ENCODE results near the gene NAV2.
"Not testable (repeated sequence)": the region's sequence is repeated elsewhere in the genome, so short reads cannot be mapped to it uniquely, and the experiment has no call there.

Gene NAV2

DNA sequence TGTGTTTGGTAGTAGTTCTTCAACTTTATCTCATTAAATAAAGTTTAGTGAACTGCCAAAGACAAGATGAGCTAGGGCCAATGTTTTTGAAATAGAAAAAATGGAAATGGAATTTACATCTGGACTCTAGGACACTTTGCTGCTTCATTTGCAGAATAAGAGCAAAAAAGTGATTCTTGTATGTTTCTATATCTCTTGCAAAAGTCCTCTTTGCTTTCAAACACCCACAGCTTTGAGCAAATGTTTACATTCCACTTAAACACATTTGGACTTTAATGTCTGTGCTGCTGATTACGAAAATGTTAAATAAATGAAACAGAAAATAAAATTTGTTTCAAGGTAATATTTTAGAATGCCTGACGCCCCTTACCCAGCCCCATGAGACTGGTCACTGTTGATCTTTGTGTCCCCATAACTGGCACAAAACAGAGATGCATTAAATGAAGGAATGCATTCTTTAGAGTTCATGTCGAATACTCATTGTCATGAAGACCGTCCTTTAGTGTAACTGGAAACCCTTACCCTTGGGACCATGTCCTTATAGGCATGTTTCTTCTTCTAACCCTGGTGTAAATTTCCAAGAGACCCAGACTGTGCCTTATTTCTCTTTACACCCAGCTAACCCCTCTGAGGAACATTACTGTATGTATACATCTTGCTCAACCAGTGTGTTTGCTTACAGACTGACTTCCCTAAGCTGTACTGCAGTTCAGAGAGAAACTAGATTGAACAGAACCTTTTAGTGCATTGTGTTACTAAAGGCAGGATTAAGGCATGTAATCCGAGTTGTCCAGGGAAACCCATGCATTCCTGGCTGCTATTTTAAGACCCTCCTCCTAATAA is 199.7 kb downstream of the NAV2 start:
- no peak for DNase-seq

DNA sequence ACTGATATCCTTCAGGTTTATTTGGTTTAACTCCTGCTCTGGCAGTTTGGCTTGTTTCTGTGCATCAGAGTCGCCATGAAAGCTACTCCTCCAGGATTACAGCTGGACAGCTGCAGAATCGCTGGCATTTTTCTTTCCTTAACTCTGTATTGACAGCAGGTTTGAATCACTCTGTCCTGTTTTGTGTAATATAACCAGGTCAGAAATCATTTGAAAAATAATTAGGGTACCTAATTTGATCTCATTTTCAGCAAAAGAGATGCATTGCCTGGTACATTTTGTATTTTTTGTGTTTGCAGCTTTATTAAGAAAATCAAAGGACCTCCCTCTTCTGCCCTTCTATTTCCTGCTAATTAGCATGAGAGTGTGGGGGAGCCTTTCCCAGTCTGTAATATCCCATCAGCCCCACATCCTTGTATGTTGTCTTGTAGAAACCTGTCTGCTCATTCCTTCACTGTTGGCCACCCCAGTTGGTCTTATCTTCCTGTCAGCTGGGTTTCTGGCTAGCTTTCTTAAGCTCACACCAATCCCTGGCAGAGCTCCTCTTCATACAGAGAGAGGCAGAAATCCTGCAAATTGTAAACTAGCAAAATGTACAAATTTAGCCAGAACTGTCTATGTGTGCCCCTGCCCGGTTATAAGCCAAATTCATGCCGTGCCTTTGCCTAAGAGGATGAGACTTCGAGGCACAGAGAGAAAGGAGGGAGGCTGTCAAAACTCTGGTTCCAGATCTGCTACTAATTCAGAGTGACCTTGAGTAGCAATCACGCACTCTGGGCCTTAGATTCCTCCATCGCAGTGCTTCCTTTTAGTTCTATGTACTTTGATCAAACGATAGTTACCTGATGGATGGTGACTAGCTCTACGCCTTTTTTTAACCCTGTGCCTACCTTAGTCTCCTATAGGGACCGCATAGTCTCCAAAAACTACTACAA is 200.6 kb downstream of the NAV2 start:
- no peak for DNase-seq

DNA sequence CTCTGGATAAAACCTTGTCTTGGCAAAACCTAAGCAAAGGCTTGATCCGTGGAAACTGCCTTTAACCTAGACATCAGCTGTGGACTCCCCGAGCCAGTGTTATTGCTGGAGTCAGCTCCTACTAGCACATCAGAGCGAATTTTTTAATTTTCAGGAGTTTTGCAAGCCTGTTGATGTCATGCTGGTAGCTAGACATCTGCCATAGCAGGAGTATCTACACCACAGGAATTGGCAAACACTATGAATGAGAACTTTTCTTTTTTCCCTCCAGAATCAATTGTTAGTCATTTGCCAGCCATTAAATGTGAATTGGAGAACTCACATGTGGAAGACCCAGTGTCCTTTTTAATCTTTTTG is 201.2 kb downstream of the NAV2 start:
- no peak for DNase-seq

DNA sequence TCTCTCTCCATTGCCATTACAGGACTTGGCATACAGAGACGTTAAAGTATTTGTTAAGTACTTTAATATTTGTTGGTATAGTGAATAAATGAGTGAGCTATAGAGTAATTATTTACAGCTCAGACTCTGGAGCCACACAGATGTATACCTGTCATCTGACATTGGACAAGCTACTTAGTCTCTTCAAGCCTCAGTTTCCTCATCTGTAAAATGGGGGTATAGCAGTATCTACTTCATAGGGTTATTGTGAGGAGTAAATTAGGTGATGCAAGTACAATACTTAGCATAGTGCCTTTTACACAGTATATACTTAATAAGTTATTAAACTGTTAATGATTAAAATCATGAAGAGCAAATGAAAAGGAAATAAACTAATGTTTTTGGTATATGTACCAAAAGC is 203.2 kb downstream of the NAV2 start:
- DNase-seq, result no peak

DNA sequence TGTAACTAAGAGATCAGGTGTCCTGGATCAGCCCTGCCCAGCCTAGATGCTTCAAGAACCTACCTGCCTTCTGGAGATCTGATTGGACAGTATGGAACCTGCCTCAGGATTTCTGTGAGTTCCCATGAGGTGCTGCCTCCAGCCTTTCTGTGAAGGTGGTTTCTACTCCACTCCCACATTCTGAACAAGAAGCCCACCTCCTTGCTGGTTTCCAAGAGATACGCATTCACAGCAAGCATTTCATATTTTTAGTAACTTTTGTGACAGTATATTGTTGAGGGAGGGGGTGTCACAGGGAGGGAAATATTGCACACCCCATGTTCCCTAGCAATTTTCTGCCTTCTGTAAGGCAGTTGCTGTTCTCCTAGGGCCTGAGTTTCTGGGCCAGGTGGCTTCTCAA is 204.4 kb downstream of the NAV2 start:
- no peak for DNase-seq

DNA sequence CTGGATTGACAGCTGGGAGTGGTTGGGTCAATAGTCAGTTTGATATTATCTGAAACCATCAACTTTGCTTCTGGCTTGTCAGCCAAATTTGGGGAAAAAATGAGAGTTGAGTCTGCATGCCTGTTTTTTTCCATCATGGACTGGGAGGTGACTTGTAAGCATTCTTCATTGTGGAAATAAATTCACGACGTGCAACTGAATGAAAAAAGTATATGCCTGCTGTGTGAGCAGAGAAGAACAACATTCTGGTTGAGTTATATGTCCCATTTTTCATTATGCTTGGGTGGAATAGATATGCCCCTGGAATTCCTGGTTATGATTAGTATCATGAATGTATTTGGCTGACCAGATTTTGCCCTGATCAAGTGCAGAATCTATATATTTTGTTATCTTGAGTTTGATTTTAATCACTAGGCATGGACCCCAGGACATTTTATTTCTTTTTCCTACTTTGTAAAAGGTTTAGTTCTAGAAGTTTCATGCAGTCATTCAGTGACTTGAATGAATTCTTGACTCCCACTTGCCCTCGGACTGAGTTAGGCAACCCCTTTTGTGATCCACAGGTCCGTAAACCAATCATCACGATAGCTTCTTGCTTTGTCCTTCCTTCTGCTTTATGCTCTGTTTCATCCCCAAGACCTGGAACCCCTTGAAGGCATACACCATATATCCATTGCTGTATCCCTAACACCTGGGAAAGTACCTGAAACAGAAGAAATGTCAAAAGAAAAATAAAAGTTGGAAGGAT is 205.8 kb downstream of the NAV2 start:
- no peak for DNase-seq

DNA sequence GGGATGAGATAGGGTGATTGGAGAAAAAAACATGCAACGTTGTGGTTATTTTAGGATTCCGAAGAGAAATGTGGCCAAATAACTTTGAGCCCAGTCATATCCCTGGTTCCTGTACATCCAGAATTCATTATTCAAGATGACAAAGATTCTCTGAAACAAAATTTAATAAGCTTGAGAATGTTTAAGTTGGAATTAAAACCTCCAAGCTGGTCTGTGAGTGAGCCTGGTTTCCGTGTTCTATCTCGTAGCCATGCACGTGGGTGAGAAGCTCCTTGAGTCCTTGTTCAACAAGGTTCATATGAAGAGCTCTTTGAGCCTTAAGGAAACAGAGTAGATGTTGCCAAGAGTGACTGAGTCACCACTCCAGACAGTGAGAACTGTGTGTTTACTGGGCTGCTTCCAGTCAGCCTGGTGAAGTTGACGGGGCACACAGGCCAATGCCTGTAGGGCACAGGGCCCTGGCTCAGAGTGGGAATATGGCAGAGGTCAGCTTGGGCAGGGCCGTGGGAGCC is 206.5 kb downstream of the NAV2 start:
- DNase-seq, result no peak

DNA sequence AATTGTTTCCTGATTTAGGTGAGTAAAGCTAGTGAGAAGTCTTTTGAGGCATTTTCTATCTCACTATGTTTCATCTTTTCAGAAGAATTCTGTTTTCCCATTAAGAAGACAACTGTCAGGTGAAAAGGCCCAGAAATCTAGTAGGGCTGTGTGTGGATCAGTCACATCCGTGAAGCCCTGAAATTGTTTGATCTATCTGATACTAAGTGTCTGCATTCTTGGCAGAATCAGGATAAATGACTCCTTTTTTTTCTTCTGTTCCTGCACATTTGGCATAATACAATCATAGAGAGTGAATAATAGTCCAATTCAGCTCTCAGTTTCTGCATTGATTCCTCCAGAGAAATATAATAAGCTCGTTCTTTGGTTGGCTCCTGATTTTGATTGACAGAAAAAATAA is 208.3 kb downstream of the NAV2 start:
- no peak for DNase-seq

DNA sequence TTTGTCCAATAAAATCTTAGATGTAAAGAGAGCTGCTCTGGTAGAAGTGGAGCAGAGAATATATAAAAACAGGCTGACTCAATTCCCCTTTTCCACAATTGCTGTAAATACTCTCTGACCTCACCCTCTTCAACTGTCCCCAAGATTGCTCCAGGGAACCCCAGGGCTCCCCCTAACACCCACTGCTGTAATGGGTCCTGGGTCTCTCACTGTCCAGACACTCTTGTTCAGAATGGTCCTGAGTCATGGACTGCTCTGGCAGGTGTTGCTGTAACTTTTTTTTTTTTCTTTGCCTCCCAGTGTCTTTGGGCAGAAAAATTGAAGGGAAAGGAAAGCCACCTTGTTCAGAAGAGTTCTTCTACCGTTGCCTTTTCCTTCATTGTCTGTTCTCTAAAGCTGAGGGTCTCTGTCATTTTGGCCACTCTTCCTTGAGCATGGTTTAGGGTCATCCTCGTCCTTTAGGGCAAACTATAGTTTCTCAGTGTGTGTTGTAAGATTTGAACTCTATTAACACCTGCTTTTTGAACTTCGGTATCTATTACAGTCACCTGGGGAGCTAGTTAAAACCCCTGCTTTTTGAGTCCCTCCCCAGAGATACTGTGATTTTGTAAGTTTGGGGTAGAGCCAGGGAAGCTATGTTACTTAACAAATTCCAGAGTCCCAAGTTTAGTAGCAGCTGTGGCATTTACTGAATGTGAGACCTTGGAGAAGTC is 209.5 kb downstream of the NAV2 start:
- DNase-seq, result no peak

DNA sequence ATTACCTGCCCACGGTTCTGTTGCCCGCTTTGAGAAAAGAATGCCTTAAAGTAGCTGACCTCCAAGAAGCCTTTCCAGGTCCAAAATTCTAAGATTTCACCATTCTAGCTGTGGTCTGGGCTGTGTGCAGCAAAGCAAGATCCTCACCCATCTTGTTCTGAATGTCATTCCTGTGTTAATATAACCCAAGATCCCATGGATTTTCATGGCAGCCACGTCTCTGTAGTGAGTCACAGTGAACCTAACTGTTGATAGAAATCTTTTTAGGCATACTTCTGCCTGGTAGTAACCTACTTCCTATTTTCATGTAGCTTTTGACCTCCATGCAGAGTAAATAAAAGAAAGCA is 210.0 kb downstream of the NAV2 start:
- no peak for DNase-seq

DNA sequence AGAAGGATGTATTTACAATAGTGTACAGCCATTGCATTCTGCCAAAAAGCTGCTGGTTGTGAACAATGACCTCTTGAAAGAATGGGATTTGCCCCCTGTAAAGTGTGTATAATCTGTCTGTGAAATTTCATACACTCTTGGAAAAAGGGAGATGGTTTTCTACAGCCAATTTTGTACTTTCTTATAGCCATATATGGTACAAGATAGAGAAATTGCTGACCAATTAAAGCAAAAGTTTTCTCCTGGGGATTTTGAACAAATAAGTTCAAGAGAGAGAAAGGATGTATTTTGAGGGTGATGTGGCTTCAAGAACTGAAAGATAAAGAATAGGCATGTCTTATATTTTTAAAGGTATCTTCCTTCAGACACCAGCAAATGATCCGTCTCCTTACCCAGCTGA is 211.0 kb downstream of the NAV2 start:
- no peak for DNase-seq

DNA sequence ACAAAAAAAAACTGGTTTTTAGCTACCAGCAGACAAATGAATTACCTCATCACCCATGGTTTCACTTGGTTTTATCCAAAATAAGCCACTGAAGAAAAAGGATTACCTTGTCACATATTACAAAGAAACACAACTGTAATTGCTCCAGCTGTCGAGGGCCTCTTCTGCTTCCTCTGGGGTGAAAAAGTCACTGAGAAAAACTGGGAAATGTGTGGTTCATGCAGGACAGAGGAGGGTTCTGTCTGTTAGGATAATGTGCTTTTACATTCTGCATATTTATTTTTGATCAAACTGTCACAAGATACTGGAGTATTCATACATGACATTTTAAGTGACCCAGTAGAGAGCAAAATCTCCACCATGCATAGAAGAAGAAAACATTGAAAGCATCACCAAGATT is 211.7 kb downstream of the NAV2 start:
- no peak for DNase-seq

DNA sequence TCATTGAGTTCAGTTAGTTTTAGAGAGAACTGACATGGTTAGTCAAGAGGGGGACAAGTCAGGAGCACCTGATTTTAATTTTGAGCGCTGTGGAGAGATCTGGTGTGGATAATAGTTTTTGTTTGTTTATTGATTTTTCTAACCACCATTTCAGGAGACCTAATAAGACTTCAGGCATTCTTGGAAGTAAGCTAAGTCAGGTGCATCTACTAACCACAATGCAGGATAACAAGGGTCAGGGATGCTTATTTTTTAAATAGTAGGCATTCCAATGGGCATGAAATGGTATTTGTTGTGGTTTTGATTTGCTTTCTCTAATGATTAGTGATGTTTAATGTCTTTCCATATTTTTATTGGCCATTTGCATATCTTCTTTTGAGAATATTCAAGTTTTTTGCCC is 212.1 kb downstream of the NAV2 start:
- DNase-seq, result no peak

DNA sequence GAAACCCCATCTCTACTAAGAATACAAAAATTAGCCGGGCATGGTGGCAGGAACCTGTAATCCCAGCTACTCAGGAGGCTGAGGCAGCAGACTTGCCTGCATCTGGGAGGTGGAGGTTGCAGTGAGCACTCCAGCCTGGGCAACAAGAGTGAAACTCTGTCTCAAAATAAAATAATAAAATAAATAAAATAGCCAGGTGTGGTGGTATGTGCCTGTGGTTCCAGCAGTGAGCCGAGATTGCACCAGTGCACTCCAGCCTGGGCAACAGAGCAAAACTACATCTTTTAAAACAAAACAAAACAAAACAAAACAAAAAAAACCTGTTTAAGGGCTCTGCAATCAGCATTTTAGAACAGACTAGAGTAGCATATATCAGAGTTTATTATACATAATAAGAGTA is 214.8 kb downstream of the NAV2 start:
- DNase-seq, result not testable (repeated sequence)

DNA sequence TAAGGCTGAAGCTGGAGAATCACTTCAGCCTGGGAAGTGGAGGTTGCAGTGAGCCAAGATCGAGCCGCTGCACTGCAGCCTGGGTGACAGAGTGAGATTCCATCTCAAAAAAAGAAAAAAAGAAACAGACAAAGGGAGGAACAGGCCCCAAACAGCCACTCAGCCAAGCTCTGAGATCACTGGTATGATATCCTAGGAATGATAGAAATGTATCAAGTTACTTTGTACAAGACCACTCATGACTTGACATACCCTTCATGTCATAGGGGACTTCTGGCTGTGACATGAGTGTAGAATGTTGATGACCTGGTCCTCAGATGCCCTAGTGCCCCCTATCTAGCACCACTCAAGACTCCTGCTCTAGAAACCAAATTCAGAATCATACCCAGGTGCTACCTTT is 216.5 kb downstream of the NAV2 start:
- DNase-seq, result no peak

DNA sequence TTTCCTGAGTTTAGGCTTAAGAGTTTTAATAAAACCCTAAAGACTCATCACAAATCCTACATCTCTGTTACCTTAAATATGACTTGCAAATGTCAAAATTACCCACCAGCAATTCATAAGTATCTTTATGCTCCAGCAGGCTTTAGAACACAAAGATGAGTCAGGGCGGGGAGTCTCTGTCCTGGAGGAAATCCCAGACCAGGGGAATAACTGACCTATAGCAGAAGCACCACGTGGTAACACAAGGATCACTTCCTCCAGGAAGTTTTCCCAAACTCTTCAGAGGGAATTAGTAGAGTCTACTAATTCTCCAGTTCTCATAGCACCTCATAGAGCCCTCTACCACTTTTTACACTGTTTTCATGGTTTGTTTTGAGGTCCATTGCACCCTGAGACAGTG is 217.0 kb downstream of the NAV2 start:
- no peak for DNase-seq

DNA sequence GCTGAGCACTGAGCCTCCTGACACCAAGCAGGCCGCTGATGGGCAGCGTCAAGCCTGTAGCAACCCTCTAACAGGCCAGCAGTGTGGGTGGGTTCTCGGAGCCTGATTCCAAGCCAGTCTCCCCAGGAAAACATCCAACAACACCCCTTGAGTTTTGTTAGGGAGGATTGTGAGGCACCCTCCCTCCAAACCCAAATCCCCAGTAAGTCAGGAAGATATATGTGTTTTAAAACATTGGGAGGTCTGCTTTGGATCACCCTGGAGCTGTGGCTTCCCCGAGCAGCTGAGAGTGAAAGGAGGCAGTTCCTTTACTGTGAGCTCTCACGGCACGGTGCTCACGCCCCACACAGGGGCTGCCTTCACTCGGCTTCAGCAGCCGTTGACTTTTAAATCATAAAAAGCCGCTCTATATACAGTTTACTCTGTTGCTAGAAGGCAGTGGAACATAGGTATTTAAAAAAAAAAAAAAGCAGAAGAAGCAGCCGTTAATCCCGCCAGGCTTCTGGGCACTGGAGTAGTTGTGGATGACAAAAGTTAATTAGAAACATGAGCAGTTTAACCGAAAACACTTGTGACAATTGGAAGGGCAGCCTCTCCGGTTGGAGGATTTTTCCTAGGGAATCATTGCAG is 218.6 kb downstream of the NAV2 start:
- no peak for DNase-seq

DNA sequence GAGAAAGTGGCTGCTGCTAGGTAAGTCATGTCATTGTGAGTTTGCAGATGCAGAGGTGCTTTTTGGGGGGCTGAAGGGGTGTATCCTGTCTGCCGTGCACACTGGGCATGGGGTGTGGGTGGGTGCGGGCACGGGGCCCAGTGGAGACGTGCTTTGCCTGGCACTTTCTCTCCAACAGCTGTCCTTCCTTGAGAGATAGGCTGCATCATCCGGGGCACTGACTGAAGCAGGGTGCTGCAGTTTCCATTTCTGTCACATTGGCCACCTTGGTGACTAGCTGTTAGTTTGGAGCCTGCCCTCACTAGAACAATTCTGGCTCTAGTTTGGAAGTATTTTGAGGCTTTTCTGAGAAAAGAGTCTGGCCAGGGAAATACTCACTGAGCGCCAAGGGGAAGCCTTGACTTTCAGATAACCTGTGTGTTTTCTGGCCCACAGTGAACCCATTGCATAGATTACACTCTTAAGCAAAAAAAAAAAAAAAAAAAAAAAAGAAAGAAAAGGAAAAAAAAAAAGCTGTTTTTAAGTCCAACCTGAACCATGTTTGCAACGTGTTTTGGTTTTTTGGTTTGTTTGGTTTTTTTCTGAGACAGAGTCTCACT is 219.2 kb downstream of the NAV2 start:
- no peak for DNase-seq

DNA sequence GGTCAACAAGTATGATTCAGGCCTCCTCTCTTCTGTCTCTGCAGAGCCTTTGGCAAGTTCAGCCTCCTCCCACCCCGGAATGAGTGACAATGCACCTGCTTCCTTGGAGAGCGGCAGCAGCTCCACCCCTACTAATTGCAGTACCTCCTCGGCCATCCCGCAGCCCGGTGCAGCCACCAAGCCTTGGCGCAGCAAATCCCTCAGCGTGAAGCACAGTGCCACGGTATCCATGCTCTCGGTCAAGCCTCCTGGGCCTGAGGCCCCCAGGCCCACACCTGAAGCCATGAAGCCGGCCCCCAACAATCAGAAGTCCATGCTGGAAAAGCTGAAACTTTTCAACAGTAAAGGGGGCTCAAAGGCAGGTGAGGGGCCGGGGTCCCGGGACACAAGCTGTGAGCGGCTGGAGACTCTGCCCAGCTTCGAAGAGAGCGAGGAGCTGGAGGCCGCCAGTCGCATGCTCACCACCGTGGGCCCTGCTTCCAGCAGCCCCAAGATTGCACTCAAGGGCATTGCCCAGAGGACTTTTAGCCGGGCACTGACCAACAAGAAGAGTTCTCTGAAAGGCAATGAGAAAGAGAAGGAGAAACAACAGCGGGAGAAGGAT is 220.6 kb downstream of the NAV2 start:
- no peak for DNase-seq

DNA sequence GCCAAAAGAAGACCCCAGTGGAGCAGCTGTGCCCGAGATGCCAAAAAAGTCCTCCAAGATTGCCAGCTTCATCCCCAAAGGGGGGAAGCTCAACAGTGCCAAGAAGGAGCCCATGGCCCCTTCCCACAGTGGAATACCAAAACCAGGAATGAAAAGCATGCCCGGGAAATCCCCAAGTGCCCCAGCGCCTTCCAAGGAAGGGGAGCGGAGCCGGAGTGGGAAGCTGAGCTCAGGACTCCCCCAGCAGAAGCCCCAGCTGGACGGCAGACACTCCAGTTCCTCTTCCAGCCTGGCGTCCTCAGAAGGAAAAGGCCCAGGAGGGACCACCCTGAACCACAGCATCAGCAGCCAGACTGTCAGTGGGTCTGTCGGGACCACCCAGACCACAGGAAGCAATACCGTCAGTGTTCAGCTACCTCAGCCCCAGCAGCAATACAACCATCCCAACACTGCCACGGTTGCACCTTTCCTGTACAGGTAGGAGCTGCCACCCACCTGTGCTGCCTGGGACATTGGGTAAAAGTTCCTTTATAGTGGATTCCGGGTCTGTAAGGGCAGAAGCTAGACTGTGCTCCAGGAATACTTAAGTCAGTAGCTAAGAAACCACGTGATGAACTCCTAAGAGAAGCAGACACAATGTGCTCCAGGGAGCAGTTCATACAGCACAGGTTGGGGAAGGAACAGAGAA is 221.3 kb downstream of the NAV2 start:
- DNase-seq, result no peak

DNA sequence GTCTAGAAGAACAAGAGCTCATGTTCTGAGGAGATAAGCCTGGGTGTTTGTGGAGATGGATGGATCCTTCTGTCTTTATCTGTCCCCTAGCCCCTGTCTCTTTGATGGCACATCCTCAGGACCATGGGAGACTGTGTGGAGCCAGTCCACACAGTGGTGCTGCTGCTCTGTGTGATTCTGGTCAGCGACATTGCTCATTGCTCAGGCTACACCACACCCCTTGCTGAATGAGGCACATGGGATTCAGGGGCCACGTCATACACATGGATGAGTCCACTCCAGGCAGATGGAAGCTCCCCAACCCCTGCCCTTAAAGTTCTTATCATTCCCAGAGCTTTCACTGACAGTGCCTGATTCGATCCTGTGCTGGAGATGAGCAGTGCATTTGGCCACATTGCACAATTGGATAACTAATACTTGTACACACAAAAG is 222.2 kb downstream of the NAV2 start:
- DNase-seq, result no peak
